Neural cell (in vitro differentiated cells): Measurements from ENCODE around the gene UFSP2. TPM values are rescaled to one million over a fixed set of nuclear protein-coding genes. Genes with fewer than 3 reads are reported as not detected.

Source experiments
- H2AFZ ChIP-seq: fragments of 200-600, 300-800 bp; sonication (generic), shearing (Covaris generic); 2 replicates; pipeline ENCODE4 v1.6.0; 2014; ENCODE audit warnings: low read depth, mild to moderate bottlenecking, antibody characterized with exemption, low read length, moderate library complexity
- H3F3A ChIP-seq: fragments of 200-600 bp; shearing (Covaris generic); 2 replicates; pipeline ENCODE4 v1.6.1; 2016; ENCODE audit warnings: mild to moderate bottlenecking, moderate library complexity, mixed read lengths, antibody characterized with exemption, low read length; ENCODE audit not compliant: insufficient read depth, poor library complexity, severe bottlenecking
- H3K27ac ChIP-seq: fragments of 200-600, 300-800 bp; sonication (generic), shearing (Covaris generic); 2 replicates; pipeline ENCODE4 v1.5.1; 2014; ENCODE audit warnings: mild to moderate bottlenecking, low read length, moderate library complexity
- H3K27me3 ChIP-seq: fragments of 300-800, 200-600 bp; sonication (generic), shearing (Covaris generic); 2 replicates; pipeline ENCODE4 v1.6.0; 2014; ENCODE audit warnings: mild to moderate bottlenecking, low read depth, low read length, moderate library complexity; ENCODE audit not compliant: insufficient read depth
- H3K36me3 ChIP-seq: fragments of 300-800, 200-600 bp; sonication (generic), shearing (Covaris generic); 2 replicates; pipeline ENCODE4 v1.5.1; 2014; ENCODE audit warnings: mild to moderate bottlenecking, antibody characterized with exemption, low read length, moderate library complexity; ENCODE audit not compliant: insufficient read depth
- H3K4me2 ChIP-seq: fragments of 300-800, 200-600 bp; sonication (generic), shearing (Covaris generic); 2 replicates; pipeline ENCODE4 v1.6.0; 2014; ENCODE audit warnings: mild to moderate bottlenecking, low read length
- H3K4me3 ChIP-seq: fragments of 300-800, 200-600 bp; sonication (generic), shearing (Covaris generic); 2 replicates; pipeline ENCODE4 v1.5.1; 2014; ENCODE audit warnings: mild to moderate bottlenecking, low read length, moderate library complexity
- H3K79me2 ChIP-seq: fragments of 200-600 bp; shearing (Covaris generic); replicated peaks from 2 replicates; pipeline ENCODE4 v1.6.0; 2014; ENCODE audit warnings: mild to moderate bottlenecking, low read length, moderate library complexity; ENCODE audit not compliant: insufficient read depth
- H3K9ac ChIP-seq: fragments of 300-800, 200-600 bp; sonication (generic), shearing (Covaris generic); 2 replicates; pipeline ENCODE4 v1.6.1; 2016; ENCODE audit warnings: mild to moderate bottlenecking, low read length, mixed read lengths
- H3K9me2 ChIP-seq: fragments of 200-600 bp; shearing (Covaris generic); 2 replicates; pipeline ENCODE4 v1.6.1; 2016; ENCODE audit warnings: mild to moderate bottlenecking, low read length, mixed read lengths; ENCODE audit not compliant: insufficient read depth
- H3K9me3 ChIP-seq: fragments of 200-600, 300-800 bp; sonication (generic), shearing (Covaris generic); 2 replicates; pipeline ENCODE4 v1.6.1; 2016; ENCODE audit warnings: mild to moderate bottlenecking, mixed run types, low read length, moderate library complexity, mixed read lengths
- H4K20me1 ChIP-seq: fragments of 200-600 bp; shearing (Covaris generic); 2 replicates; pipeline ENCODE4 v1.6.1; 2016; ENCODE audit warnings: mild to moderate bottlenecking, mixed run types; ENCODE audit not compliant: insufficient read depth
- CTCF ChIP-seq: fragments of 450-650 bp; IDR thresholded peaks from 2 replicates; pipeline ENCODE4 v1.5.1; 2014; ENCODE audit warnings: antibody characterized with exemption, mild to moderate bottlenecking, moderate library complexity; ENCODE audit not compliant: poor library complexity, severe bottlenecking
- EP300 ChIP-seq: fragments of 450-650 bp; conservative IDR thresholded peaks from 2 replicates; pipeline ENCODE4 v1.6.1; 2014; ENCODE audit warnings: antibody characterized with exemption, mild to moderate bottlenecking, moderate library complexity; ENCODE audit not compliant: poor library complexity, severe bottlenecking
- EZH2 ChIP-seq: fragments of 200-600, 300-800 bp; shearing (Covaris generic), sonication (generic); IDR thresholded peaks from 2 replicates; pipeline ENCODE4 v1.6.1; 2014; ENCODE audit warnings: antibody characterized with exemption, low read length, borderline replicate concordance, mild to moderate bottlenecking; ENCODE audit not compliant: insufficient read depth, poor library complexity, severe bottlenecking
- MXI1 ChIP-seq: fragments of 450-650 bp; conservative IDR thresholded peaks from 2 replicates; pipeline ENCODE4 v1.6.1; 2014; ENCODE audit warnings: antibody characterized with exemption, mild to moderate bottlenecking; ENCODE audit not compliant: poor library complexity, severe bottlenecking
- POLR2AphosphoS5 ChIP-seq: IDR thresholded peaks from 2 replicates; pipeline ENCODE4 v1.6.1; 2012
- RAD21 ChIP-seq: fragments of 450-650 bp; conservative IDR thresholded peaks from 2 replicates; pipeline ENCODE4 v1.6.1; 2014; ENCODE audit warnings: antibody characterized with exemption, mild to moderate bottlenecking, moderate library complexity
- REST ChIP-seq: IDR thresholded peaks from 2 replicates; pipeline ENCODE4 v1.6.1; 2012; ENCODE audit warnings: borderline replicate concordance
- SMC3 ChIP-seq: fragments of 450-650 bp; conservative IDR thresholded peaks from 2 replicates; pipeline ENCODE4 v1.6.1; 2014; ENCODE audit warnings: antibody characterized with exemption, mild to moderate bottlenecking, moderate library complexity; ENCODE audit not compliant: poor library complexity
- TAF1 ChIP-seq: IDR thresholded peaks from 2 replicates; pipeline ENCODE4 v1.6.1; 2012; ENCODE audit warnings: low read depth
- polyA plus RNA-seq: library from polyadenylated mRNA; depleted of rRNA; stranded (reverse); fragments of >200 nt; gene quantifications from 2 replicates; pipeline ENCODE4 v1.2.3, GENCODE V29; 2014

Gene UFSP2
- polyA plus RNA-seq, 1 donor from 2014 or later = 38.9 TPM

GRCh38 chr4:185396724-185397385 is 28.9 kb downstream of the UFSP2 start, which contains the start of gene ANKRD37:
Gene ANKRD37 (plus strand): TSS chr4:185396841. CDS start chr4:185396924, 83 bp downstream.
- H3K27me3 ChIP-seq = no peaks in the 10 kb centered on the region
- H3F3A ChIP-seq = no peaks in the 10 kb centered on the region
- H3K9me2 ChIP-seq = no peaks in the 10 kb centered on the region
- peak within 1 kb of the TSS; percentile 65 for H2AFZ ChIP-seq
- peak within 1 kb of the TSS; percentile 62 for H3K9ac ChIP-seq
- H3K27ac ChIP-seq = no peak within 1 kb of the TSS
- TF ChIP-seq REST = no peak
- no peak for TF ChIP-seq TAF1
- no peak for TF ChIP-seq CTCF
- no peak for TF ChIP-seq POLR2AphosphoS5
- no peak for TF ChIP-seq EP300
- no peak for TF ChIP-seq EZH2
- no peak for TF ChIP-seq MXI1
- H3K79me2 ChIP-seq = no peaks in the 10 kb centered on the region
- peak within 1 kb of the TSS; percentile 89 for H3K4me3 ChIP-seq
- peak within 1 kb of the TSS; percentile 83 for H3K4me2 ChIP-seq
- no peaks in the 10 kb centered on the region for H3K9me3 ChIP-seq
- H3K36me3 ChIP-seq = no peaks in the 10 kb centered on the region
- no peaks in the 10 kb centered on the region for H4K20me1 ChIP-seq

GRCh38 chr4:185395956-185396723 is 29.6 kb downstream of the UFSP2 start:
- Histone ChIP-seq H3K36me3 (no peaks in the 10 kb centered on the region), H3F3A (no peaks in the 10 kb centered on the region), H3K4me3 (peak overlapping the region; percentile 89), H3K9me2 (no peaks in the 10 kb centered on the region), H3K27me3 (no peaks in the 10 kb centered on the region), H3K4me2 (no peak overlapping the region), H3K9me3 (no peaks in the 10 kb centered on the region), H2AFZ (peak overlapping the region; percentile 65), H3K79me2 (no peaks in the 10 kb centered on the region), H3K27ac (no peak overlapping the region), H3K9ac (peak overlapping the region; percentile 62), H4K20me1 (no peaks in the 10 kb centered on the region)
- peak; percentile 68 for TF ChIP-seq REST
- TF ChIP-seq EZH2 = no peak
- TF ChIP-seq TAF1 = peak; percentile 31
- no peak for TF ChIP-seq EP300
- peak; percentile 42 for TF ChIP-seq SMC3
- TF ChIP-seq RAD21 = peak; percentile 48
- TF ChIP-seq CTCF = peak; percentile 38
- TF ChIP-seq MXI1 = peak; percentile 94
- TF ChIP-seq POLR2AphosphoS5 = peak; percentile 64
